Activated CD4-positive, alpha-beta T cell treated with anti-CD3 and anti-CD28 coated beads, Interleukin-2, amount 50 U/mL, for 48 hours (primary cell): ENCODE results near the gene SERAC1.
"Not testable (repeated sequence)": the region's sequence is repeated elsewhere in the genome, so short reads cannot be mapped to it uniquely, and the experiment has no call there.

Experiments
- DNase-seq, 2 experiments: peaks; one replicate each; pipeline ENCODE4 v3.0.0-alpha.2; 2020

The SERAC1 gene

DNA sequence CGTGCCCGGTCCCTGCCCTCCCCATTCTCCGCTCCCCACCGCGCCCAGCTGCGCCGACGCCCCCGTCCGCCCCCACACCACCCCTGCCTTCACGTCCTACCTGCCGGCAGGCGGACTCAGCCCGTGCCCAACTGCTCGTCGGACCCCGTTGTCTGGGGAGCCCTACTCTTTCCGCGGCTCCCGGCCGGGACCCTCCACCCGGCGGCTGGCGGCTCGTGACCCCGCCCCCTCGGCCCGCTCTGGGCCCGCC lies at the start of gene SERAC1:
Gene SERAC1, minus strand, starts transcription at position 223 of the 250 bp plus-strand sequence. CDS start 9,899 bp downstream, outside the sequence.
- no peak for DNase-seq

DNA sequence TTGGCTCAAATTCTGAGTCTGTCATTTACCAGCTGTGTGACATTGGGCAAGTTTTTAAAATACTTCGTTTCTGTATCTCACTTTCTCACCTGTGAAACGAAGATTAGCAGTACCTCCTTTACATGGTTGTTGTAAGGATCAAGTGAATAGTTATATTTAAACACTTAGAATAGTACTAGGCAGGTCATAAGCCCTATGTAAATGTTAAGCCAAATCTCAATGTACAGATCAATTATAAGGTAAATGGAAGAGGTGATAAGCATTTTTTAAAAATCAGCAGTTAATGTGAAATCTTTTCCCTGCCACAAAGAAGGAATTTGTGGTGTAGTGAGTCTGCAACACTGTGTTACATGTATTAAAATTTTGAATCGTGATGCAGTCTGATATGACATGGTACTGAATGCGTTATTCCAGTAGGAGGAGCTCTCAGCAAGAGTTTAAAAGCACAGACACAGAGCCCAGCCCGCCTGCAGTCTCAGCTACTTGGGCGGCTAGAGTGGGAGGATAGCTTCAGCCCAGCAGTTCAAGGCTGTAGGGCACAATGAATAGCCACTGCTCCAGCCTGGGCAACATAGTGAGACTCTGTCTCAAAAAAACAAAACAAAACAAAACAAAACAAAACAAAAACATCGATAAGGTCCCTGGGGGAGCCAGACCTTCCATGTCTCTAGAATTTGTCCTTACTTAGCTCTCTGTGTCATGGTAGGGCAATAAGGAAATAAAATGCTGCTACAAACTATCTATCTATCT lies 46.0 kb upstream of the SERAC1 start:
- peak; percentile 48 to 59 for DNase-seq

DNA sequence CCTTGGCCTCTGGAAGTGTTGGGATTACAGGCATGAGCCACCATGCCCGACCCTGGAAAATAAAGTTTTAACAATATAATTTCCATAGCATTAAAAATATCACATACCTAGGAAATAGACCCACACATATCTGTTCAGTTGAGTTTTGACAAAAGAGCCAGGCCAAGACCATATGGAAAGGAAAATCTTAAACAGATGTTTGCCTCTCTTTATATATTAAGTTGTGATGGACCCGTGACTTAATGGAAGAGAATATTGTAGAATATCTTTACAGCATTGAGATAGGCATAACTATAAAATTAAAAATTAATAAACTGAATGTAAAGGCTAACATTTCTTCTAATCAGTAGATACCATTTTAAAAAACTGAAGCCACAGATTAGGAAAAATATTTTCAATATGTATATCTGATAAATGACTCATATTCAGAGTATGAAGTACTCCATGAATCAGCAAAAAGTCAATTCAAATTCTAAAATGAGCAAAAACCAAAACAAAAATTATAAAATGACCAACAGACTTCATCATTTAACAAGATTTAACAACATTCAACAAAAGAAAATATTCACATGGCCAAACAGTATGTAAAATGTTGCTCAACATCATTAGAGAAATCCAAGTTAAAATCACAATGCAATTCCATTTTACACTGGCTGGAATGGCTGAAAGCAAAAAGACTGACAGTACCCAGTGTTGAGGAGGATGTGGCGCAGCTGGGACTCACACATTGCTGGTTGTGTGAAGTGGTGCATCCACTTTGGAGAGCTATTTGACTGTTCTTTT lies 43.4 kb upstream of the SERAC1 start:
- DNase-seq, result peak; percentile 19 to 36

- not testable (repeated sequence) for DNase-seq
These were observed 41.7 kb upstream of the SERAC1 start for GRCh38 chr6:158209582-158210333.

DNA sequence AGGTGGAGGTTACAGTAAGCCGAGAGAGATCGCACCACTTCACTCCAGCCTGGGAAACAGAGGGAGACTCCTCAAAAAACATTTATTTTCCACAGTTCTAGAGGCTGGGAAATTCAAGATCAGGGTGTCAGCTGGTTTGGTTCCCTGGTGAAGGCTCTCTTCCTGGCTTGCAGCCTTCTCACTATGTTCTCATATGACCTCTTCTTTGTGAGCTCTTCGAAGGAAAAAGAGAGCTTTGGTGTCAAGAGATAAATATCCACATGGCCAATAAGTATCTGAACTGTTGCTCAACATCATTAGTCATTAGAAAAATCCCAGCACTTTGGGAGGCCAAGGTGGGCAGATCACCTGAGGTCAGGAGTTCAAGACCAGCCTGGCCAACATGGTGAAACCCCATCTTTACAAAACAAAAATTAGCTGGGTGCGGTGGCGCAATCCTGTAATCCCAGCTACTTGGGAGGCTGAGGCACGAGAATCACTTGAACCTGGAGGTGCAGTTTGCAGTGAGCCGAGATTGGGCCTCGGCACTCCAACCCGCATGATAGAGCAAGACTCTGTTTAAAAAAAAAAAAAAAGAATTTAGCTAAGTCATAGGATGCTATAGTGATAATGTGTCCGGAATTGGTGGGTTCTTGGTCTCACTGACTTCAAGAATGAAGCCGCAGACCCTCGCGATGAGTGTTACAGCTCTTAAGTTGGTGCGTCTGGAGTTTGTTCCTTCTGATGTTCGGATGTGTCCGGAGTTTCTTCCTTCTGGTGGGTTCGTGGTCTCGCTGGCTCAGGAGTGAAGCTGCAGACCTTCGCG lies 40.4 kb upstream of the SERAC1 start:
- not testable (repeated sequence) for DNase-seq

- peak in 1 of 2 experiments; percentile 31 for DNase-seq
These were observed 39.3 kb upstream of the SERAC1 start for GRCh38 chr6:158207422-158207788.

GRCh38 chr6:158206740-158207421 lies 38.8 kb upstream of the SERAC1 start:
- DNase-seq, result peak in 1 of 2 experiments; percentile 23

DNA sequence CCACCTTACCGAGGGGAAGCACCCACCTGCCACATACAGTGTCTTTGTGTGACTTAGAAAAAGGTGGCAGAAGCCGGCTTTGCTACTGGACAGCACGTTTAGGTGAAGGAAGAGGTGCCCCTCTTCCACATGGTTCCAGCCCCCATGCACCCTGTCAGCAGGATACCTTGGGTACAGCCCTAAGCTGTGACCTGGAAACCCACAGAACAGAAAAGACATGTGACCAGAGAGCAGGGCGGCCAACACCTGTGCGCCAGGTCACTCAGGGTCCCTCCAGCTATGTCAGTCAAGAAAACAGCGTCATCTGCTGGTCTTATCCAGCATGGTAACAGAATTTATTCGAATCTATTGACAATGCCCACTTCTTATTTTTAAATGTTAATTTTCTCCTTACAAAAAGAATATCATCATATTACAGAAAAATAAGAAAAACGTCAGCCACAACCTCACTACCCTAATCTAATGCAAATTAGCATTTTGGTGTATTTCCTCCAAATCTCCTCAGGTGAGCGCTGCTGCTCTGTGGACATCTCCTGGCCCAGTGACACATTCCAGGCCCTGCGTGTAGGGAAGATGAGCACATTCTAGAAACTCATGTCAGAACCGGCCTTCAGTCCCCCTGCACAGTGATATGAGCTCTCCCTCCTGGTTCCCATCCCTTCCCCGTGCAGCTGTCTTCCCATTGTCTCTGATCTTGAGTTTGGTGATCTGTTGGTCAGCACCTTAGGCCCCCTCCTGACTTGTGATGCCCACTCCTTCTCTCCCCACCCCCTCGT lies 37.3 kb upstream of the SERAC1 start:
- no peak for DNase-seq

GRCh38 chr6:158198461-158198860 lies 30.4 kb upstream of the SERAC1 start:
- no peak for DNase-seq

GRCh38 chr6:158194487-158195280 lies 26.6 kb upstream of the SERAC1 start:
- DNase-seq, result no peak

- DNase-seq, result no peak
These were observed 23.7 kb upstream of the SERAC1 start for GRCh38 chr6:158191761-158192160.

DNA sequence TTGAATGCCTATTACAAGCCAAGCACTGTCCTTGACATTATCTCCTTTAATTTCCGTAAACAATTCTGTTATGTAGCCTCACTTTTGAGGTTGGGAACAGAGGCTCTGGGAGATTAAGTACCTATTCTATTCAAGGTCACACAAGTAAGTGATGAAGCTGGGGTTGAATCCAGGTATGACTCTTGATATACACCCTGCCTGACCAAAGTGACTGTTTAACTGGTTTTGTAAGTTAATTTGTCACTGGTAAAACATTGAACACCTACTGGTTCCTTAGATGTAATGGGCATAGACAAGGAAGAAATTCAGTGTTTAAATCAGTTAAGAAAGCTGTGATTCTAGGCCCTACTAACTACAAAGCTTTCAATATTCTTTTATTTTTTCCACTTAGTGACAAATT lies 23.0 kb upstream of the SERAC1 start:
- no peak for DNase-seq

GRCh38 chr6:158188591-158188990 lies 20.5 kb upstream of the SERAC1 start:
- no peak for DNase-seq

DNA sequence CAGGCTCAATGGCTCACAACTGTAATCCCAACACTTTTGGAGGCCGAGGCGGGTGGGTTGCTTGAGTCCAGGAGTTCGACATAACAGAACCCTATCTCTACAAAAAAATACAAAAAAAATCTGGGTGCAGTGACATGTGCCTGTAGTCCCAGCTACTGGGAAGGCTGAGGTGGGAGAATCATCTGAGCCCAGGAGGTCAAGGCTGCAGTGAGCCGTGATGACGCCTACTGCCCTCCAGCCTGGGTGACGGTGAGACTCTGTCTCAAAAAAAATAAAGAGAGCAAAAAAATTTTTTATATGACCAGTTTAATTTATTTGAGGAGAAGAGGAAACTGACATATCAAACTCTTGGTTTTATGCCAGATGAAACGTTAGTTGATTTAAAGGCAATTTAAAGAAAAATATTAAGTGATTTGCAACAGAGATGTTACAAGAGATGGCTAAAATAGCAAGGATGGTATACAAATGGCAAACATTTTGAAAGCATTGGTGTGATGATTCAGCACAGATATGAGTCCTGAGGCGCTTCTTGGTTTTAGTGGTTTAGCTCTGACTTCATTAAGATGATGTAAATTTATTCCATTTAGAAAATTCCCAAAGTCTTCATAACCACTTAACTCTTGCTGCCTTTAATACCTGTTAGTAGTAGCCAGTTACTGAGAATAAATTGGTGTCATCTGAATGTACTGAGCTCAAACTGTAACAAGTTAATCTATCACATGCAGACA lies 17.8 kb upstream of the SERAC1 start:
- DNase-seq, result no peak

- DNase-seq, result no peak
These were observed 16.5 kb upstream of the SERAC1 start for GRCh38 chr6:158184608-158185007.

- DNase-seq, result not testable (repeated sequence)
These were observed 15.3 kb upstream of the SERAC1 start for GRCh38 chr6:158183174-158183972.

- not testable (repeated sequence) for DNase-seq
These were observed 9.7 kb upstream of the SERAC1 start for GRCh38 chr6:158177712-158178111.

- no peak for DNase-seq
These were observed 7.0 kb upstream of the SERAC1 start for GRCh38 chr6:158175111-158175510.

- DNase-seq, result no peak
These were observed 6.5 kb upstream of the SERAC1 start for GRCh38 chr6:158174514-158174913.
